ENCODE measurements around the gene LRRD1.
"Not testable (repeated sequence)": the region's sequence is repeated elsewhere in the genome, so short reads cannot be mapped to it uniquely, and the experiment has no call there.

Gene LRRD1

GRCh38 chr7:92205987-92206386, 27.0 kb upstream of the LRRD1 start:
- no peak for TF ChIP-seq CTCF (conservative IDR thresholded peaks at IDR 0.05; ENCODE audit: low read depth)
- H3K27ac ChIP-seq: no peak overlapping the region
- POLR2A ChIA-PET (ENCODE audit: low non-redundant PET): no interaction called here
- DNase-seq (ENCODE audit: low spot score): no peak
- CTCF ChIA-PET: interaction anchor here (0.6 to 0.8 kb wide), 2 partner anchors 140 to 195 kb away, joined by 3 read pairs; no protein-coding TSS in a partner anchor

DNA sequence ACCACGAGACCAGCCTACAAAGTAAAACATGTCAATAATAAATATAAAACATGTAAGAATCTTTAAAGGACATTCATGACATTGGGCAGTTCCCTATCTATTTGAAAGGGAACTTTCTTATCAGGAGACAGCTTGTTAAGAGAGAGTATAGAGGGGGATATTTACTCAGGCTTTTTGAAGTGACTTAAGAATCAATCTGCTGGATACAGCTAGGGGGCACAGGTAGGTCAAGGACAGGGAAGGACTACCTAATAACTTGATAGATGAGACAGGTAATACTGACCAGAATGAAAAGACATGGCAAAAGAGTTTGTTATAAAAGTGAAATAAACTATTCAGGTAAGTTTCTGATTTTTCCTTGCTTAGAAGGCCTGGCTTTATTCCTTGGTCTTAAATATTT, 21.8 kb upstream of the LRRD1 start:
- no peak for TF ChIP-seq CTCF (conservative IDR thresholded peaks at IDR 0.05; ENCODE audit: low read depth)
- POLR2A ChIA-PET (ENCODE audit: low non-redundant PET): no interaction called here
- no peak overlapping the region for H3K27ac ChIP-seq
- DNase-seq (ENCODE audit: low spot score): no peak
- CTCF ChIA-PET: no interaction called here

DNA sequence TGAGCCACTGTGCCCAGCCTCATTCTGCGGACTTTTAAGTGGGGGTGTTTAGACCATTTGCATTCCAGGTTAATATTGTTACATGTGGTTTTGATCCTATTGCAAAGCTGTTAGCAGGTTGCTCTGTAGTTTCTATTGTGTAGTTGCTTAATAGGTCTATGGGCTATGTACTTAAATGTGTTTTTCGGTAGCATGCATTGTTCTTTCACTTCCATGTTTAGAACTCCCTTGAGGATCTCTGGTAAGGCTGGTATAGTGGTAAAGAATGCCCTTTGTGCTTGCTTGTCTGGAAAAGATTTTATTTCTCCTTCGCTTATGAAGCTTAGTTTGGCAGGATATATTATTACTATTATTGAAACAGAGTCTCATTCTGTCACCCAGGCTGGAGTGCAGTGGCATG, 13.4 kb upstream of the LRRD1 start:
- H3K27ac ChIP-seq: no peak overlapping the region
- DNase-seq (ENCODE audit: low spot score): no peak
- no peak for TF ChIP-seq CTCF (conservative IDR thresholded peaks at IDR 0.05; ENCODE audit: low read depth)
- ChIA-PET POLR2A (ENCODE audit: low non-redundant PET) (no interaction called here), CTCF (no interaction called here)

DNA sequence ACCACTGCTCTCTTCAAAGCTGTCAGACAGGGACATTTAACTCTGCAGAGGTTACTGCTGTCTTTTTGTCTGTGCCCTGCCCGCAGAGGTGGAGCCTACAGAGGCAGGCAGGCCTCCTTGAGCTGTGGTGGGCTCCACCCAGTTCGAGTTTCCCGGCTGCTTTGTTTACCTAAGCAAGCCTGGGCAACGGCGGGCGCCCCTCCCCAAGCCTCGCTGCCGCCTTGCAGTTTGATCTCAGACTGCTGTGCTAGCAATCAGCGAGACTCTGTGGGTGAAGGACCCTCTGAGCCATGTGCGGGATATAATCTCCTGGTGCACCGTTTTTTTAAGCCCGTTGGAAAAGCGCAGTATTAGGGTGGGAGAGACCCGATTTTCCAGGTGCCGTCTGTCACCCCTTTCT, 10.3 kb upstream of the LRRD1 start:
- POLR2A ChIA-PET (ENCODE audit: low non-redundant PET); CTCF ChIA-PET; H3K27ac ChIP-seq: not testable (repeated sequence)

GRCh38 chr7:92184294-92184693, 5.4 kb upstream of the LRRD1 start:
- DNase-seq (ENCODE audit: low spot score); POLR2A ChIA-PET (ENCODE audit: low non-redundant PET); H3K27ac ChIP-seq; CTCF ChIA-PET: not testable (repeated sequence)

More for the DNA sequence above, 10.3 kb upstream of the LRRD1 start:
- DNase-seq (ENCODE audit: low spot score): not testable (repeated sequence)

GRCh38 chr7:92177362-92177761, 1.6 kb downstream of the LRRD1 start:
- CTCF ChIA-PET: no interaction called here
- no peak for TF ChIP-seq CTCF (conservative IDR thresholded peaks at IDR 0.05; ENCODE audit: low read depth)
- no peak for DNase-seq (ENCODE audit: low spot score)
- POLR2A ChIA-PET (ENCODE audit: low non-redundant PET): no interaction called here
- no peak overlapping the region for H3K27ac ChIP-seq

DNA sequence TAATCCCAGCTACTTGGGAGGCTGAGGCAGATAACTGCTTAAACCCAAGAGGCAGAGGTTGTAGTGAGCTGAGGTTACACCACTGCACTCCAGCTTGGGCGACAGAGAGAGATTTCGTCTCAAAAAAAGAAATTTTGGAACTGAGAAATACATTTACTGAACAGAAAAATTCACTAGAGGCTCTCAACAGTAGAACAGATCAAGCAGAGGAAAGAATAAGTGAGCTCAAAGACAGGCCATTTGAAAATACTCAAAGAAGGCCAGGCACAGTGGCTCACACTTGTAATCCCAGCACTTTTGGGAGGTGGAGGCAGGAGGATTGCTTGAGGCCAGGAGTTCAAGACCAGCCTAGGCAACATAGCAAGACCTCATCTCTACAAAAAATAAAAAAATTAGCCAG, 9.4 kb downstream of the LRRD1 start:
- DNase-seq (ENCODE audit: low spot score); POLR2A ChIA-PET (ENCODE audit: low non-redundant PET); CTCF ChIA-PET; H3K27ac ChIP-seq: not testable (repeated sequence)

DNA sequence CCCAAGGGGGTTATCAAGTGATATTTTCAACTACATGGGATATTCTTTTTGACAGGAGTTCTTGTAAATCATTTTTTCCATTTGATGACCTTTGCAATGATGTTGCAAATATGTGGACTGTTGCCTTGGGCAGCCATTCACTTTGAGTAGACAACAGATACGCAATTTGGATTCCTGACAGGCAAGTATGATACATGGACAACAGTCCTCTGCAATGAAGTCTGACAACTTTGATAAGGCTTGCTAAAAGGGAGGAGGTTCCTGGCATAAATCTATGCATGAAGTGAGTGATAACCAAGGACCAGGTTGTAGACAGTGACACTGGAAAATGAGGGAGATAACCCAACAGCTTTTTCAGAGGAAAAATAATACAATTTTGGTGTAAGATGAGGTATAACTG, 17.7 kb downstream of the LRRD1 start:
- DNase-seq (ENCODE audit: low spot score): no peak
- no peak overlapping the region for H3K27ac ChIP-seq
- ChIA-PET CTCF (no interaction called here), POLR2A (ENCODE audit: low non-redundant PET) (no interaction called here)
- no peak for TF ChIP-seq CTCF (conservative IDR thresholded peaks at IDR 0.05; ENCODE audit: low read depth)

All from RWPE1 (cell line).